T47D (cell line): ENCODE data around the gene RPL36AL.

Experiments
- DNase-seq, 2 experiments: peaks; one replicate each; pipeline versions ENCODE4 v3.0.0 to v3.0.0-alpha.2; 2011 to 2012; ENCODE audit warnings: low read depth in 1 of 2, low spot score in 1 of 2
- JUND ChIP-seq: IDR thresholded peaks from 2 replicates; pipeline ENCODE4 v1.6.1; 2012; ENCODE audit warnings: low read depth
- in situ Hi-C: cut with HindIII; loops from 2 replicates; pipeline ENCODE4 v1.10.0; 2016; ENCODE audit warnings: low sequenced_read_pairs, low pct_unique_long_range_greater_than_20kb

The RPL36AL gene

DNA sequence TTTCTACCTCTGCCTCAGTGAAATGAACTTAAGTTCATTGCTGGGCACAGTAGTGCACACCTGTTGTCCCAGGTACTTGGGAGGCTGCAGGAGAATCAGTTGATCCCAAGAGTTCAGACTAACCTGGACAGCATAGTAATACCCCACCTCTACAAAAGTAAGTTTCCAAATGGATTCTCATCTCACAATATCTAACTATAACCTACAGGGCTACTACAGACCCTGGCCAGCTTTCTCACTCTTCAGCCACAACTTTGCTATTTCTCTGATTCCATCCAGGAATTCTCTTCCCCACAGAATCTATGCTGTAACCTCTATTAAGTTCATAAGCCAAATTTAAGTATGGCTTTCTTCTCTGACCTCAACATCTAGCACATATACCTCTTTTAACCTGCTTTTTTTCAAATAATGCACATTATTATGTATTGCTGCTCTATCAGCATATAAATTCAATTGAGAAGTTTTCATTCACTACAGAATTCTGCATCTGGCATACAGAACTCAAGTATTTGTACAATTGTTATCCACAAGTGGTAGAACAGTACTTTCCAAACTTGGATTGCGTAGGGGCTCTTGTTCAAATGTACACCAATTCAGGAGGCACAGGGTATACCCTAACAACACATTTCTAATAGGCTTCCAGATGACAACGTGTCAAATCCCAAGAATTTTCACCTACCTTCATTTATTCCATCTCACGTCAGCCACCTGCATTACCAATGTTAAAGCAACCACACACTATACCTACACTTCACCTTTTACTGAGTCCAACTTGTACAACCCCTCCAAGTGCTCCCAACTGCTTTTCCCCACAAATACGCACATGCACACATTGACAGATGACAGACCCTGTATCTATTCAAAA is 38.1 kb downstream of the RPL36AL start:
- in situ Hi-C loops: no loop called here
- no peak for DNase-seq
- TF ChIP-seq JUND: peak; percentile 27; the same call in 1 of the 2 replicates

- TF ChIP-seq JUND: no peak
- no peak for DNase-seq
- in situ Hi-C loops: no loop called here
These were observed 39.0 kb downstream of the RPL36AL start for GRCh38 chr14:49581209-49582112.

DNA sequence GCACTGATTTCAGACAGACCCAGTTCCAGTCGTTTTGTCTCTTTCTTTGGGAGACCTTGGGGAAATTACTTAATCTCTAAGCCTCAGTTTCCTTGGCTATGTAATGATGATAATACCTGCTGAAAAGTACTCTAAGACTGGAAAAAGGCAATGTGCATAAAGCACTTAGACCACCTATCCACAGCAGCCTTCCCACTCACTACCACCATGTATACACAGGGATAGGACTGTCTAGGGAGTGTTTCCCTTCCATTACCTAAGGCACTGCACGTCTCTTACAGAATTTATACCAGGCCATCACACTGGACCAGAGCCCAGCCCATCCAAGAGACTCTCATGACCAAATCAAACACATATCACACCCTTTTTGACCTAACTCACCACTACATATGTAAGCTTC is 40.6 kb downstream of the RPL36AL start:
- DNase-seq: no peak
- TF ChIP-seq JUND: no peak
- in situ Hi-C loops: no loop called here

DNA sequence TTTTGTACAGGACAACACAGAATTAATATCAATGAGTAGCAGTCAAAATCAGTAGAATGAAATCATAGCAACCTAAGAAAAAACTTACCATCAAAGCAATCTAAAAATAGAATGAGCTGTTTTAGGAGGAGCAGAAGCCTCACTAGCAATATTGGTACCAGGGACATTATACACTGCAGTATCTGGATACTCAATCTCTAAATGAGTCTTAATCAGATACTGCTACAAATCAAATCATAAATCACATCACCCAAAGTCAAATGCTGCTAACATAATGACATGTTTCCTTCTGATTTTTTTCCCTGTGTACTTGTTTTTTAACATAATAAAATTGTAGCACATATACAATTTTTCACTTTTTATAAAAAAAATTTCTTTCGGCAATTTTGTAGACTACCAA is 42.3 kb downstream of the RPL36AL start:
- no peak for TF ChIP-seq JUND

GRCh38 chr14:49574038-49574437 is 46.4 kb downstream of the RPL36AL start:
- in situ Hi-C loops: no loop called here
- no peak for DNase-seq
- no peak for TF ChIP-seq JUND

More for the DNA sequence above, 42.3 kb downstream of the RPL36AL start:
- DNase-seq: no peak
- in situ Hi-C loops: no loop called here

DNA sequence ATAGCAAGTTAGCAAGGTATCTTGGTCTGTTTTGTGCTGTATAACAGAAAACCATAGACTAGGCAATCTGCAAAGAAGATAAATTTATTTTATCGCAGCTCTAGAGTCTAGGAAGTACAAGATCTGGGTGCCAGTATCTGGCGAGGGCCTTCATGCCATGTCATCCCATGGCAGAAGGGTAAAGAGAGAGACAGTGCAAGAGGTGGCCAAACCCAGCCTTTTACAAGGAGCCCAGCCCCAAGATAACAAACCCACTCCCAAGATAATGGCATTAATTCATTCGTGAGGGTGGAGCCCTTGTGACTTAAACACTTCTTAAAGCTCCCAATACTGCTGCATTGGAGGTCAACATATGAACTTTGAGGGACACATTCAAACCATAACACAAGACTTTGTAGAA is 51.1 kb downstream of the RPL36AL start:
- no peak for DNase-seq
- no peak for TF ChIP-seq JUND
- in situ Hi-C loops: no loop called here
